ENCODE data around the gene BSG. TPM values are rescaled to one million over a fixed set of nuclear protein-coding genes. Genes with fewer than 3 reads are reported as not detected.

BSG gene
- total and polyA plus RNA-seq, 9 of the 15 experiments (the other 6 are each of a cell fraction or from before 2014, with no cell fraction given), result 4.6 to 495 (median 187) TPM

GRCh38 chr19:574658-575526 is 2.5 kb downstream of the BSG start (continued):
- TF ChIP-seq, protein P1, sequence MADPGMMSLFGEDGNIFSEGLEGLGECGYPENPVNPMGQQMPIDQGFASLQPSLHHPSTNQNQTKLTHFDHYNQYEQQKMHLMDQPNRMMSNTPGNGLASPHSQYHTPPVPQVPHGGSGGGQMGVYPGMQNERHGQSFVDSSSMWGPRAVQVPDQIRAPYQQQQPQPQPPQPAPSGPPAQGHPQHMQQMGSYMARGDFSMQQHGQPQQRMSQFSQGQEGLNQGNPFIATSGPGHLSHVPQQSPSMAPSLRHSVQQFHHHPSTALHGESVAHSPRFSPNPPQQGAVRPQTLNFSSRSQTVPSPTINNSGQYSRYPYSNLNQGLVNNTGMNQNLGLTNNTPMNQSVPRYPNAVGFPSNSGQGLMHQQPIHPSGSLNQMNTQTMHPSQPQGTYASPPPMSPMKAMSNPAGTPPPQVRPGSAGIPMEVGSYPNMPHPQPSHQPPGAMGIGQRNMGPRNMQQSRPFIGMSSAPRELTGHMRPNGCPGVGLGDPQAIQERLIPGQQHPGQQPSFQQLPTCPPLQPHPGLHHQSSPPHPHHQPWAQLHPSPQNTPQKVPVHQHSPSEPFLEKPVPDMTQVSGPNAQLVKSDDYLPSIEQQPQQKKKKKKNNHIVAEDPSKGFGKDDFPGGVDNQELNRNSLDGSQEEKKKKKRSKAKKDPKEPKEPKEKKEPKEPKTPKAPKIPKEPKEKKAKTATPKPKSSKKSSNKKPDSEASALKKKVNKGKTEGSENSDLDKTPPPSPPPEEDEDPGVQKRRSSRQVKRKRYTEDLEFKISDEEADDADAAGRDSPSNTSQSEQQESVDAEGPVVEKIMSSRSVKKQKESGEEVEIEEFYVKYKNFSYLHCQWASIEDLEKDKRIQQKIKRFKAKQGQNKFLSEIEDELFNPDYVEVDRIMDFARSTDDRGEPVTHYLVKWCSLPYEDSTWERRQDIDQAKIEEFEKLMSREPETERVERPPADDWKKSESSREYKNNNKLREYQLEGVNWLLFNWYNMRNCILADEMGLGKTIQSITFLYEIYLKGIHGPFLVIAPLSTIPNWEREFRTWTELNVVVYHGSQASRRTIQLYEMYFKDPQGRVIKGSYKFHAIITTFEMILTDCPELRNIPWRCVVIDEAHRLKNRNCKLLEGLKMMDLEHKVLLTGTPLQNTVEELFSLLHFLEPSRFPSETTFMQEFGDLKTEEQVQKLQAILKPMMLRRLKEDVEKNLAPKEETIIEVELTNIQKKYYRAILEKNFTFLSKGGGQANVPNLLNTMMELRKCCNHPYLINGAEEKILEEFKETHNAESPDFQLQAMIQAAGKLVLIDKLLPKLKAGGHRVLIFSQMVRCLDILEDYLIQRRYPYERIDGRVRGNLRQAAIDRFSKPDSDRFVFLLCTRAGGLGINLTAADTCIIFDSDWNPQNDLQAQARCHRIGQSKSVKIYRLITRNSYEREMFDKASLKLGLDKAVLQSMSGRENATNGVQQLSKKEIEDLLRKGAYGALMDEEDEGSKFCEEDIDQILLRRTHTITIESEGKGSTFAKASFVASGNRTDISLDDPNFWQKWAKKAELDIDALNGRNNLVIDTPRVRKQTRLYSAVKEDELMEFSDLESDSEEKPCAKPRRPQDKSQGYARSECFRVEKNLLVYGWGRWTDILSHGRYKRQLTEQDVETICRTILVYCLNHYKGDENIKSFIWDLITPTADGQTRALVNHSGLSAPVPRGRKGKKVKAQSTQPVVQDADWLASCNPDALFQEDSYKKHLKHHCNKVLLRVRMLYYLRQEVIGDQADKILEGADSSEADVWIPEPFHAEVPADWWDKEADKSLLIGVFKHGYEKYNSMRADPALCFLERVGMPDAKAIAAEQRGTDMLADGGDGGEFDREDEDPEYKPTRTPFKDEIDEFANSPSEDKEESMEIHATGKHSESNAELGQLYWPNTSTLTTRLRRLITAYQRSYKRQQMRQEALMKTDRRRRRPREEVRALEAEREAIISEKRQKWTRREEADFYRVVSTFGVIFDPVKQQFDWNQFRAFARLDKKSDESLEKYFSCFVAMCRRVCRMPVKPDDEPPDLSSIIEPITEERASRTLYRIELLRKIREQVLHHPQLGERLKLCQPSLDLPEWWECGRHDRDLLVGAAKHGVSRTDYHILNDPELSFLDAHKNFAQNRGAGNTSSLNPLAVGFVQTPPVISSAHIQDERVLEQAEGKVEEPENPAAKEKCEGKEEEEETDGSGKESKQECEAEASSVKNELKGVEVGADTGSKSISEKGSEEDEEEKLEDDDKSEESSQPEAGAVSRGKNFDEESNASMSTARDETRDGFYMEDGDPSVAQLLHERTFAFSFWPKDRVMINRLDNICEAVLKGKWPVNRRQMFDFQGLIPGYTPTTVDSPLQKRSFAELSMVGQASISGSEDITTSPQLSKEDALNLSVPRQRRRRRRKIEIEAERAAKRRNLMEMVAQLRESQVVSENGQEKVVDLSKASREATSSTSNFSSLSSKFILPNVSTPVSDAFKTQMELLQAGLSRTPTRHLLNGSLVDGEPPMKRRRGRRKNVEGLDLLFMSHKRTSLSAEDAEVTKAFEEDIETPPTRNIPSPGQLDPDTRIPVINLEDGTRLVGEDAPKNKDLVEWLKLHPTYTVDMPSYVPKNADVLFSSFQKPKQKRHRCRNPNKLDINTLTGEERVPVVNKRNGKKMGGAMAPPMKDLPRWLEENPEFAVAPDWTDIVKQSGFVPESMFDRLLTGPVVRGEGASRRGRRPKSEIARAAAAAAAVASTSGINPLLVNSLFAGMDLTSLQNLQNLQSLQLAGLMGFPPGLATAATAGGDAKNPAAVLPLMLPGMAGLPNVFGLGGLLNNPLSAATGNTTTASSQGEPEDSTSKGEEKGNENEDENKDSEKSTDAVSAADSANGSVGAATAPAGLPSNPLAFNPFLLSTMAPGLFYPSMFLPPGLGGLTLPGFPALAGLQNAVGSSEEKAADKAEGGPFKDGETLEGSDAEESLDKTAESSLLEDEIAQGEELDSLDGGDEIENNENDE (IDR thresholded peaks at IDR 0.05; ENCODE audit: low read depth, low read length), result no peak
- TF ChIP-seq, protein P2, sequence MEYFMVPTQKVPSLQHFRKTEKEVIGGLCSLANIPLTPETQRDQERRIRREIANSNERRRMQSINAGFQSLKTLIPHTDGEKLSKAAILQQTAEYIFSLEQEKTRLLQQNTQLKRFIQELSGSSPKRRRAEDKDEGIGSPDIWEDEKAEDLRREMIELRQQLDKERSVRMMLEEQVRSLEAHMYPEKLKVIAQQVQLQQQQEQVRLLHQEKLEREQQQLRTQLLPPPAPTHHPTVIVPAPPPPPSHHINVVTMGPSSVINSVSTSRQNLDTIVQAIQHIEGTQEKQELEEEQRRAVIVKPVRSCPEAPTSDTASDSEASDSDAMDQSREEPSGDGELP (CRISPR knock-in tag; IDR thresholded peaks at IDR 0.05; ENCODE audit: borderline replicate concordance), result peak; percentile 86; the same call in 1 of the 2 replicates
- TF ChIP-seq MIER1 (IDR thresholded peaks at IDR 0.05; ENCODE audit: low read depth) (0 out of 2 replicates have a peak, but pooled peaks have one; percentile 46), ZNF274 (IDR thresholded peaks at IDR 0.05; ENCODE audit: borderline replicate concordance, low read depth, low read length) (0 out of 2 replicates have a peak, but pooled peaks have one; percentile 43), EGR1 (conservative IDR thresholded peaks at IDR 0.05) (peak; percentile 100), CHD2 (IDR thresholded peaks at IDR 0.05; ENCODE audit: low read depth, low read length) (no peak), MTA2 (IDR thresholded peaks at IDR 0.05; ENCODE audit: low read depth) (peak; percentile 96), FUS (optimal IDR thresholded peaks at IDR 0.05; ENCODE audit: low read depth, low read length) (no peak), PPARD (CRISPR knock-in tag; IDR thresholded peaks at IDR 0.05) (no peak)
- TF ChIP-seq, protein P3, sequence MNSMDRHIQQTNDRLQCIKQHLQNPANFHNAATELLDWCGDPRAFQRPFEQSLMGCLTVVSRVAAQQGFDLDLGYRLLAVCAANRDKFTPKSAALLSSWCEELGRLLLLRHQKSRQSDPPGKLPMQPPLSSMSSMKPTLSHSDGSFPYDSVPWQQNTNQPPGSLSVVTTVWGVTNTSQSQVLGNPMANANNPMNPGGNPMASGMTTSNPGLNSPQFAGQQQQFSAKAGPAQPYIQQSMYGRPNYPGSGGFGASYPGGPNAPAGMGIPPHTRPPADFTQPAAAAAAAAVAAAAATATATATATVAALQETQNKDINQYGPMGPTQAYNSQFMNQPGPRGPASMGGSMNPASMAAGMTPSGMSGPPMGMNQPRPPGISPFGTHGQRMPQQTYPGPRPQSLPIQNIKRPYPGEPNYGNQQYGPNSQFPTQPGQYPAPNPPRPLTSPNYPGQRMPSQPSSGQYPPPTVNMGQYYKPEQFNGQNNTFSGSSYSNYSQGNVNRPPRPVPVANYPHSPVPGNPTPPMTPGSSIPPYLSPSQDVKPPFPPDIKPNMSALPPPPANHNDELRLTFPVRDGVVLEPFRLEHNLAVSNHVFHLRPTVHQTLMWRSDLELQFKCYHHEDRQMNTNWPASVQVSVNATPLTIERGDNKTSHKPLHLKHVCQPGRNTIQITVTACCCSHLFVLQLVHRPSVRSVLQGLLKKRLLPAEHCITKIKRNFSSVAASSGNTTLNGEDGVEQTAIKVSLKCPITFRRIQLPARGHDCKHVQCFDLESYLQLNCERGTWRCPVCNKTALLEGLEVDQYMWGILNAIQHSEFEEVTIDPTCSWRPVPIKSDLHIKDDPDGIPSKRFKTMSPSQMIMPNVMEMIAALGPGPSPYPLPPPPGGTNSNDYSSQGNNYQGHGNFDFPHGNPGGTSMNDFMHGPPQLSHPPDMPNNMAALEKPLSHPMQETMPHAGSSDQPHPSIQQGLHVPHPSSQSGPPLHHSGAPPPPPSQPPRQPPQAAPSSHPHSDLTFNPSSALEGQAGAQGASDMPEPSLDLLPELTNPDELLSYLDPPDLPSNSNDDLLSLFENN (IDR thresholded peaks at IDR 0.05; ENCODE audit: low read depth in 2 of 2, low read length in 2 of 2), result peak in 1 of 2 experiments; percentile 97; a peak in 2 of 4 replicates
